MM.1S (cell line): ENCODE measurements around the gene SREBF1.

ENCODE experiments used
- DNase-seq: peaks from one replicate; pipeline ENCODE4 v3.0.0-alpha.2; 2015
- H2AFZ ChIP-seq: fragments of 300-600 bp; sonication (generic); 2 replicates; pipeline ENCODE4 v1.6.0; 2016; ENCODE audit warnings: antibody characterized with exemption, low read length
- H3F3A ChIP-seq: fragments of 300-600 bp; sonication (generic); 2 replicates; pipeline ENCODE4 v1.6.1; 2016; ENCODE audit warnings: mild to moderate bottlenecking, antibody characterized with exemption, low read length, moderate library complexity, mixed read lengths; ENCODE audit not compliant: insufficient read depth
- H3K27ac ChIP-seq: fragments of 300-600 bp; sonication (generic); 2 replicates; pipeline ENCODE4 v1.5.1; 2016; ENCODE audit warnings: mild to moderate bottlenecking, low read length
- H3K27me3 ChIP-seq: fragments of 300-600 bp; sonication (generic); replicated peaks from 2 replicates; pipeline ENCODE4 v1.6.0; 2016; ENCODE audit warnings: low read length; ENCODE audit not compliant: insufficient read depth
- H3K36me3 ChIP-seq: fragments of 300-600 bp; sonication (generic); replicated peaks from 2 replicates; pipeline ENCODE4 v1.6.1; 2016; ENCODE audit warnings: mild to moderate bottlenecking, low read length, mixed read lengths; ENCODE audit not compliant: insufficient read depth
- H3K4me1 ChIP-seq: fragments of 300-600 bp; sonication (generic); 2 replicates; pipeline ENCODE4 v1.6.1; 2016; ENCODE audit warnings: low read length, mixed read lengths
- H3K4me2 ChIP-seq: fragments of 300-600 bp; sonication (generic); 2 replicates; pipeline ENCODE4 v1.6.0; 2016; ENCODE audit warnings: low read depth, low read length
- H3K4me3 ChIP-seq: fragments of 300-600 bp; sonication (generic); 2 replicates; pipeline ENCODE4 v1.5.1; 2016; ENCODE audit warnings: low read length, mixed read lengths
- H3K79me2 ChIP-seq: fragments of 300-600 bp; sonication (generic); 2 replicates; pipeline ENCODE4 v1.6.1; 2016; ENCODE audit warnings: mixed run types, low read length, mixed read lengths
- H3K9ac ChIP-seq: fragments of 300-600 bp; sonication (generic); 2 replicates; pipeline ENCODE4 v1.6.1; 2016; ENCODE audit warnings: low read length, mixed read lengths
- H3K9me2 ChIP-seq: fragments of 300-600 bp; sonication (generic); replicated peaks from 2 replicates; pipeline ENCODE4 v1.6.1; 2016; ENCODE audit warnings: mild to moderate bottlenecking, low read length, mixed read lengths; ENCODE audit not compliant: insufficient read depth
- H3K9me3 ChIP-seq: fragments of 300-600 bp; sonication (generic); replicated peaks from 2 replicates; pipeline ENCODE4 v1.6.1; 2016; ENCODE audit warnings: mild to moderate bottlenecking, low read length, mixed read lengths; ENCODE audit not compliant: insufficient read depth
- H4K20me1 ChIP-seq: fragments of 300-600 bp; sonication (generic); 2 replicates; pipeline ENCODE4 v1.6.1; 2016; ENCODE audit warnings: mild to moderate bottlenecking, low read length, moderate library complexity, mixed read lengths; ENCODE audit not compliant: insufficient read depth
- CTCF ChIP-seq: fragments of 300-600 bp; sonication (generic); IDR thresholded peaks from 2 replicates; pipeline ENCODE4 v1.5.1; 2016; ENCODE audit warnings: antibody characterized with exemption, low read length, mixed read lengths
- EZH2 ChIP-seq: fragments of 300-600 bp; sonication (generic); optimal IDR thresholded peaks from 2 replicates; pipeline ENCODE3; 2017; ENCODE audit warnings: low read depth, mild to moderate bottlenecking, antibody characterized with exemption, low read length, mixed read lengths
- EZH2phosphoT487 ChIP-seq: fragments of 300-600 bp; sonication (generic); IDR thresholded peaks from 2 replicates; pipeline ENCODE4 v1.6.1; 2018; ENCODE audit warnings: antibody characterized with exemption, low read length

Gene SREBF1

DNA sequence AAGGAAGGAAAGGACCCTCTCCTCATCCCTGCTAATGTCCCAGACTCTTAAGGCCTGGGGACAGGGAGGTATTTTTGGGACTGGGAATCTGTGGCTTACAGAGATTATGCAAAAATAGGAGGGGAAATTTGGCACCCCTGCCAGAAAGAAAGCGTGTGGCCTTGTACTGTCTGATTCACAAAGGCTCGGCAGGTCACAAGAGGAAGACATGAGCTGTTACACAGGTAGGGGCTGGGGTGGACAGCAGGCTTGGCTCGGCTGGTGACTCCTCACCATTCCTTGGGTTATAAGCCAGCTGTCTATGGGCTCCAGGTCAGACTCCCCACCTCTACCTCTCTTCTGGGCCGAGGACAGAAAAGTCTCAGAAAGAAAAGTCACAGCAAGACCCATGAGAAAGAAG is 20.7 kb upstream of the SREBF1 start:
- no peaks in the 10 kb centered on the region for H3K36me3 ChIP-seq
- no peak overlapping the region for H3K4me3 ChIP-seq
- H2AFZ ChIP-seq: no peak overlapping the region
- H3K27ac ChIP-seq: no peak overlapping the region
- no peaks in the 10 kb centered on the region for H4K20me1 ChIP-seq
- TF ChIP-seq EZH2: no peak
- TF ChIP-seq CTCF: no peak
- no peak for TF ChIP-seq EZH2phosphoT487
- DNase-seq: no peak
- H3K79me2 ChIP-seq: no peaks in the 10 kb centered on the region
- no peaks in the 10 kb centered on the region for H3K9me3 ChIP-seq
- no peak overlapping the region for H3K9ac ChIP-seq
- no peaks in the 10 kb centered on the region; the same call in 1 of the 2 replicates for H3K4me1 ChIP-seq
- no peaks in the 10 kb centered on the region for H3K27me3 ChIP-seq
- H3F3A ChIP-seq: no peaks in the 10 kb centered on the region
- no peaks in the 10 kb centered on the region for H3K9me2 ChIP-seq
- H3K4me2 ChIP-seq: no peak overlapping the region

- no peak overlapping the region for H3K4me3 ChIP-seq
- no peak overlapping the region for H3K27ac ChIP-seq
- no peak for DNase-seq
- no peaks in the 10 kb centered on the region for H3K9me2 ChIP-seq
- H4K20me1 ChIP-seq: no peaks in the 10 kb centered on the region
- no peaks in the 10 kb centered on the region for H3K36me3 ChIP-seq
- no peak for TF ChIP-seq EZH2phosphoT487
- TF ChIP-seq CTCF: no peak
- TF ChIP-seq EZH2: no peak
- no peak overlapping the region for H3K4me2 ChIP-seq
- no peaks in the 10 kb centered on the region for H3K79me2 ChIP-seq
- no peaks in the 10 kb centered on the region; the same call in 1 of the 2 replicates for H3K4me1 ChIP-seq
- H3K9ac ChIP-seq: no peak overlapping the region
- no peaks in the 10 kb centered on the region for H3F3A ChIP-seq
- H3K27me3 ChIP-seq: no peaks in the 10 kb centered on the region
- no peaks in the 10 kb centered on the region for H3K9me3 ChIP-seq
- H2AFZ ChIP-seq: no peak overlapping the region
Observed at GRCh38 chr17:17856386-17856785, 19.6 kb upstream of the SREBF1 start.

DNA sequence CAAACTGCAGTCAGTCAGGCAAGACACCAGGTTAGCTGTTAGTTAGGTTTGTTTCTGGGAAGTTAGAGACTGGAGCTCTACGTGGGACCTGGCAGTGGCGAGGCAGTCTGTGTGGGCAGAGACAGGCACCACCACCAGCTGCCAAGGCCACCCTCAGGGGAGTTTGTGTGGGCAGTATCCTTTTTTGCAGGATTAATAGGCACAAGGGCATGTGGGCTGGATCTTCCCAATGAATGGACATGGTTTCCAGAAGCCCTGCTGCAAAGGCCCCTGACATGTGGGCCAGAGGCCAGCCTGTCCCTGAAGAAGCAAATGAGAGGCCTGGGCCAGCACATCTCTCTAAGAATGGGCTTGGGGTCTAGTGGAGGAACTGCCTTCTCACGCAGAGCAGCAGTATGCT is 19.2 kb upstream of the SREBF1 start:
- H3K4me3 ChIP-seq: no peak overlapping the region
- no peaks in the 10 kb centered on the region for H4K20me1 ChIP-seq
- no peak for DNase-seq
- no peaks in the 10 kb centered on the region for H3K9me3 ChIP-seq
- H3K79me2 ChIP-seq: no peaks in the 10 kb centered on the region
- no peaks in the 10 kb centered on the region for H3K27me3 ChIP-seq
- H3K27ac ChIP-seq: no peak overlapping the region
- H3K9me2 ChIP-seq: no peaks in the 10 kb centered on the region
- no peak overlapping the region for H2AFZ ChIP-seq
- no peaks in the 10 kb centered on the region; the same call in 1 of the 2 replicates for H3K4me1 ChIP-seq
- no peak overlapping the region for H3K9ac ChIP-seq
- no peak overlapping the region for H3K4me2 ChIP-seq
- H3K36me3 ChIP-seq: no peaks in the 10 kb centered on the region
- no peak for TF ChIP-seq EZH2
- TF ChIP-seq EZH2phosphoT487: no peak
- no peak for TF ChIP-seq CTCF
- no peaks in the 10 kb centered on the region for H3F3A ChIP-seq
